Esophagus squamous epithelium (tissue), 4 donors: ENCODE data around the gene CENPU.

ENCODE experiments used
- POLR2A ChIP-seq, 4 donors: fragments of 450-650 bp; IDR thresholded peaks; one replicate each; pipeline ENCODE4 v1.6.1; 2017; ENCODE audit warnings: antibody characterized with exemption in 4 of 4, mild to moderate bottlenecking in 4 of 4, moderate library complexity in 3 of 4
- TF ChIP-seq, protein P1 (sequence below), 6 experiments: fragments of 450-650 bp in 4 of 6; fragments of 200-600 bp in 2 of 6; sonication (generic) in 2 of 6; IDR thresholded peaks; one replicate each; pipeline ENCODE4 v1.5.1; 2016 to 2019; ENCODE audit warnings: antibody characterized with exemption in 6 of 6, mild to moderate bottlenecking in 4 of 6, moderate library complexity in 4 of 6

DNA sequence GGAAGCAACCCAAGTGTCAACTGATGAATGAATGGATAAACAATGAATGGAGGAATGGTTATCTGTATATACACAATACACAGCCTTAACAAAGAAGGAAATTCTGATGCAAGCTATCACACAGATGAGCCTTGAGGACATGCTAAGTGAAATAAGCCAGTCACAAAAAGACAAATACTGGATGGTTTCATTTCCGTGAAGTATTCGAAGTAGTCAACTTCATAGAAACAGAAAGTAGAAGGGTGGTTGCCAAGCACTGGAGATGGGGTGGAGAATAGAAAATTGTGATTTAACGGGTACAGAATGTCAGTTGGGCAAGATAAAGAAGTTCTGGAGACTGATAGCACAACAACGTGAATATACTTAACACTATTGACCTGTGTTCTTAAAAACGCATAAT is 28.2 kb downstream of the CENPU start:
- TF ChIP-seq, protein P1, sequence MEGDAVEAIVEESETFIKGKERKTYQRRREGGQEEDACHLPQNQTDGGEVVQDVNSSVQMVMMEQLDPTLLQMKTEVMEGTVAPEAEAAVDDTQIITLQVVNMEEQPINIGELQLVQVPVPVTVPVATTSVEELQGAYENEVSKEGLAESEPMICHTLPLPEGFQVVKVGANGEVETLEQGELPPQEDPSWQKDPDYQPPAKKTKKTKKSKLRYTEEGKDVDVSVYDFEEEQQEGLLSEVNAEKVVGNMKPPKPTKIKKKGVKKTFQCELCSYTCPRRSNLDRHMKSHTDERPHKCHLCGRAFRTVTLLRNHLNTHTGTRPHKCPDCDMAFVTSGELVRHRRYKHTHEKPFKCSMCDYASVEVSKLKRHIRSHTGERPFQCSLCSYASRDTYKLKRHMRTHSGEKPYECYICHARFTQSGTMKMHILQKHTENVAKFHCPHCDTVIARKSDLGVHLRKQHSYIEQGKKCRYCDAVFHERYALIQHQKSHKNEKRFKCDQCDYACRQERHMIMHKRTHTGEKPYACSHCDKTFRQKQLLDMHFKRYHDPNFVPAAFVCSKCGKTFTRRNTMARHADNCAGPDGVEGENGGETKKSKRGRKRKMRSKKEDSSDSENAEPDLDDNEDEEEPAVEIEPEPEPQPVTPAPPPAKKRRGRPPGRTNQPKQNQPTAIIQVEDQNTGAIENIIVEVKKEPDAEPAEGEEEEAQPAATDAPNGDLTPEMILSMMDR (IDR thresholded peaks at IDR 0.05): no peak
- TF ChIP-seq POLR2A (IDR thresholded peaks at IDR 0.05): no peak
